Measurements from ENCODE around the gene CPEB4.

GRCh38 chr5:173880306-173880985 lies 7.7 kb upstream of the CPEB4 start:
- TF ChIP-seq CTCF (IDR thresholded peaks at IDR 0.05; ENCODE audit: low read depth, low read length) (no peak), EZH2phosphoT487 (IDR thresholded peaks at IDR 0.05; ENCODE audit: low read depth) (no peak)

Measured in OCI-LY3 (cell line).